Body of pancreas (tissue), 4 donors: ENCODE measurements around the gene FGF14.

Experiments used
- POLR2A ChIP-seq, 3 donors: fragments of 450-650 bp; IDR thresholded peaks; one replicate each; pipeline ENCODE4 v1.6.1; 2016; ENCODE audit warnings: antibody characterized with exemption in 3 of 3, mild to moderate bottlenecking in 2 of 3
- TF ChIP-seq, protein P1 (sequence below), 7 experiments: fragments of 450-650 bp in 4 of 7; fragments of 200-600 bp in 3 of 7; sonication (generic) in 3 of 7; IDR thresholded peaks; one replicate each; pipeline ENCODE4 v1.5.1; 2016 to 2019; ENCODE audit warnings: antibody characterized with exemption in 7 of 7

DNA sequence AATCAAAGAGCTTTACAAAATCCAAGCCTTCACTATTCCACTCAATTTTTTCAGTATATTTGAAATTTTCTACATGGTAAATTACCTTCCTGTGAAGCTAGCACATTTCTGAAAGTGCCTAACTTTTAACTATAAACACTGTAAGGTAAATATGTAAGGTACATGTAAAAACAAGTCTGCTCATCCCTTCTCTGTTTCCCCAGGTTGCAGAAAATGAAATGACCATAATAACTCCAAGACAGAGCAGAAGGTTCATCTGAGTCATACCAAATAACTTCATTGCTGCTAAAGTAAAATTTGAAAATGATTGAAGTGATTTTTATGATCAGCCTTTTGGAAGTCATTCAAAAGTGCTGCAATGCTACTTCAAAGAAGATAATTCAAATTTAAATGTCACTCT is 28.6 kb downstream of the FGF14 start:
- TF ChIP-seq, protein P1, sequence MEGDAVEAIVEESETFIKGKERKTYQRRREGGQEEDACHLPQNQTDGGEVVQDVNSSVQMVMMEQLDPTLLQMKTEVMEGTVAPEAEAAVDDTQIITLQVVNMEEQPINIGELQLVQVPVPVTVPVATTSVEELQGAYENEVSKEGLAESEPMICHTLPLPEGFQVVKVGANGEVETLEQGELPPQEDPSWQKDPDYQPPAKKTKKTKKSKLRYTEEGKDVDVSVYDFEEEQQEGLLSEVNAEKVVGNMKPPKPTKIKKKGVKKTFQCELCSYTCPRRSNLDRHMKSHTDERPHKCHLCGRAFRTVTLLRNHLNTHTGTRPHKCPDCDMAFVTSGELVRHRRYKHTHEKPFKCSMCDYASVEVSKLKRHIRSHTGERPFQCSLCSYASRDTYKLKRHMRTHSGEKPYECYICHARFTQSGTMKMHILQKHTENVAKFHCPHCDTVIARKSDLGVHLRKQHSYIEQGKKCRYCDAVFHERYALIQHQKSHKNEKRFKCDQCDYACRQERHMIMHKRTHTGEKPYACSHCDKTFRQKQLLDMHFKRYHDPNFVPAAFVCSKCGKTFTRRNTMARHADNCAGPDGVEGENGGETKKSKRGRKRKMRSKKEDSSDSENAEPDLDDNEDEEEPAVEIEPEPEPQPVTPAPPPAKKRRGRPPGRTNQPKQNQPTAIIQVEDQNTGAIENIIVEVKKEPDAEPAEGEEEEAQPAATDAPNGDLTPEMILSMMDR (IDR thresholded peaks at IDR 0.05), result no peak
- TF ChIP-seq POLR2A (IDR thresholded peaks at IDR 0.05), result no peak
